NCI-H82 (cell line): Measurements from ENCODE around the gene PRKACA.
"Not testable (repeated sequence)": the region's sequence is repeated elsewhere in the genome, so short reads cannot be mapped to it uniquely, and the experiment has no call there.

Experiments
- DNase-seq: peaks from one replicate; lab custom pipeline; 2025; lab: John Stamatoyannopoulos, UW

Gene PRKACA

DNA sequence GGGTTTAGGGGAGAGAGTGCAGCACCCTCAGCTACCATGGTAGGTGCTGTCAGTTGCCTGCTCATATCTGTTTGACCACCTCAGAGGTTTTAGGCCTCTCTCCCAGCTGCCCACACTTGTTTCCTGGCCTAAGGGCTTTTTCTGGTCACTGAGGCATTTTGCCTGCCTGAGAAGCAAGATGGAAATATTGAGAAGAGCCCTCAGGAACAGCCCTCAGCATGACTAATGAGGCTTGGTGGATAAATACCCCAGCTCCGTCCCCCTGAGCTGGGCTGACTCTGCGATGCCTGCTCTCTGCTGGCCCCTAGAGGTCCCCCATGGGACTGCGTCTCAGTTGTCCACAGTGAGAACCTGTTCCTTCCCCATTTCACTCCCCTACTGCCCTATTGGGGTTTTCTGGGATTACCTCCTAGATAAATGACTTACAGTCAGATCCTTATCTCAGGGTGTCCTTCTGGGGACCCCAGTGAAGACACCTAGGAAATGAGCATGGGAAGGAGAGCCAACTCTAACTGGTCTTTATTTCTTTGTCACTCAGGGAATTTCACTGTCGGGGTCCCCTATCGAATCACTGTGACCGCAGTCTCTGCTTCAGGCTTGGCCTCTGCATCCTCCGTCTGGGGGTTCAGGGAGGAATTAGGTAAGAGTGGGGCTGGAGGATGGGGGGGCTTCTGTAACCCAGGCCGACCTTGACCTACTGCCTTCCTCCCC is 69.0 kb downstream of the PRKACA start:
- DNase-seq: peak; percentile 76

DNA sequence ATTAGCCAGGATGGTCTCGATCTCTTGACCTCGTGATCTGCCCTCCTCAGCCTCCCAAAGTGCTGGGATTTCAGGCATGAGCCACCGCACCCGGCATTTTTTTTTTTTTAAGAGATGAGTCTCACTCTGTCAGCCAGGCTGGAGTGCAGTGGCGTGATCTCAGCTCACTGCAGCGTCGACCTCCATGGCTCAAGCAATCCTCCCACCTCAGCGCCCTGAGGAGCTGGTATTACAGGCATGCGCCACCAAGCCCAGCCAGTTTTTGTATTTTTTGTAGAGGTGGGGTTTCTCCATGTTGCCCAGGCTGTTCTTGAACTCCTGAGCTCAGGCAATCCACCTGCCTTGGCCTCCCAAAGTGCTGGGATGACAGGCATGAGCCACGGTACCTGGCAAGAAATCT is 69.7 kb downstream of the PRKACA start:
- not testable (repeated sequence) for DNase-seq

DNA sequence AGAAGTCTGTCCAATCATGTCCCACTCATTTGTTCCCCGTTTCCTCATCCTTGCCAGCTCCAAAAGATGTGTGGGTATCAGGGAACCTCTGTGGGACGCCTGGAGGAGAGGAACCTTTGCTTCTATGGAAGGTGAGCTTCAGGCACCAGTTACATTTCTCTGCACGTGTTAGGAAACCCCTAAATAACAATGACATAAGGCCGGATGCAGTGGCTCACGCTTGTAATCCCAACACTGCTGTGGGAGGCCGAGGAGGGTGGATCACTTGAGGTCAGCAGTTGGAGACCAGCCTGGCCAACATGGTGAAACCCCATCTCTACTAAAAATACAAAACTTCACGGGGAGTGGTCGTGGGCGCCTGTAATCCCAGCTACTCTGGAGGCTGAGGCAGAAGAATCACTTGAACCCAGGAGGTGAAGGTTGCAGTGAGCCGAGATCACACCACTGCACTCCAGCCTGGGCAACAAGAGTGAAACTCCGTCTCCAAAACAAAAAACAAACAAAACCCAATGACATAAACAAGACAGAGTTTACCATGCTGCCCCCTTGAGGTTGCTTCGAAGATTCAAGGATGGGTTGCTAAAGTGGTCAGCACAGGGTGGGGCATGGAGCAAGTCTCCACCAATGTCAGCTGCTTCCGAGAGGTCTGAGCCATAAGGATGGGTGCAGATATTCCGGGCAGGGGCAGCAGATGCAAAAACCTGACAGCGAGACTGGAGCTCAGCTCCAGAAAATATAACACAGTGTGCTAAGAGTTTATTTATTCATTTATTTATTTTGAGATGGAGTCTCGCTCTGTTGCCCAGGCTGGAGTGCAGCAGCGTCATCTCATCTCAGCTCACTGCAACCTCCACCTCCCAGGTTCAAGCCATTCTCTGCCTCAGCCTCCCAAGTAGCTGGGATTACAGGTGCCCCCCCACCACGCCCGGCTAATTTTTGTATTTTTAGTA is 74.6 kb downstream of the PRKACA start:
- peak; percentile 90 for DNase-seq
